ENCODE data around the gene KIAA0513.

DNA sequence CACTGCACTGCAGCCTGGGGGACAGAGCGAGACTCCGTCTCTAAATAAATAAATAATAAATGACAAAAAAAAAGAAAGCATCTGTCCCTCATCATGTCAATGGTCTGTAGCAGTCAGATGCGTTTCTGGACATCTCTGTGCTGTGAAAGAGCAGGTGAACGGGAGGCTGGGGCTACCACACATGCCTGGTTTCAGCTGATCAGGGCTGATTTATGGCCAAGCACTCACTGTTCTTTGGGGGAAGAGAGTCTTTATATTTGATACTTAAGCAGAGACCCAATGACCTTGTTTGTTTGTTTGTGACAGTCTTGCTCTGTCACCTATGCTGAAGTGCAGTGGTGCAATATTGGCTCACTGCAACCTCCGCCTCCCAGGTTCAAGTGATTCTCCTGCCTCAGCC is 17.5 kb downstream of the KIAA0513 start:
- TF ChIP-seq, protein P1, sequence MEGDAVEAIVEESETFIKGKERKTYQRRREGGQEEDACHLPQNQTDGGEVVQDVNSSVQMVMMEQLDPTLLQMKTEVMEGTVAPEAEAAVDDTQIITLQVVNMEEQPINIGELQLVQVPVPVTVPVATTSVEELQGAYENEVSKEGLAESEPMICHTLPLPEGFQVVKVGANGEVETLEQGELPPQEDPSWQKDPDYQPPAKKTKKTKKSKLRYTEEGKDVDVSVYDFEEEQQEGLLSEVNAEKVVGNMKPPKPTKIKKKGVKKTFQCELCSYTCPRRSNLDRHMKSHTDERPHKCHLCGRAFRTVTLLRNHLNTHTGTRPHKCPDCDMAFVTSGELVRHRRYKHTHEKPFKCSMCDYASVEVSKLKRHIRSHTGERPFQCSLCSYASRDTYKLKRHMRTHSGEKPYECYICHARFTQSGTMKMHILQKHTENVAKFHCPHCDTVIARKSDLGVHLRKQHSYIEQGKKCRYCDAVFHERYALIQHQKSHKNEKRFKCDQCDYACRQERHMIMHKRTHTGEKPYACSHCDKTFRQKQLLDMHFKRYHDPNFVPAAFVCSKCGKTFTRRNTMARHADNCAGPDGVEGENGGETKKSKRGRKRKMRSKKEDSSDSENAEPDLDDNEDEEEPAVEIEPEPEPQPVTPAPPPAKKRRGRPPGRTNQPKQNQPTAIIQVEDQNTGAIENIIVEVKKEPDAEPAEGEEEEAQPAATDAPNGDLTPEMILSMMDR (conservative IDR thresholded peaks at IDR 0.05; ENCODE audit: low read depth, low read length): no peak
- no peak for TF ChIP-seq EZH2 (IDR thresholded peaks at IDR 0.05; ENCODE audit: borderline replicate concordance, low read depth, low read length, poor library complexity, severe bottlenecking)
